BLaER1 treated with 17β-estradiol and CSF1 and Interleukin-3, amounts not matched to agents 10 nM and 100 nM (cell line): Measurements from ENCODE around the gene RFX8.
A peak's percentile ranks its signal among the peaks of the same experiment; 100 is the strongest.

Source experiments
- H3K27ac ChIP-seq, 11 experiments: shearing (Covaris generic); formaldehyde crosslinking; 2 replicates each; pipeline ENCODE4 v1.8.1; 2022
- H3K27me3 ChIP-seq, 11 experiments: shearing (Covaris generic); formaldehyde crosslinking; 2 replicates each; pipeline ENCODE4 v1.8.1; 2022
- H3K36me3 ChIP-seq, 11 experiments: shearing (Covaris generic); formaldehyde crosslinking; 2 replicates each; pipeline ENCODE4 v1.8.1; 2022
- H3K4me1 ChIP-seq, 10 experiments: shearing (Covaris generic); formaldehyde crosslinking; 2 replicates each; pipeline ENCODE4 v1.8.1; 2022
- H3K4me2 ChIP-seq, 11 experiments: shearing (Covaris generic); formaldehyde crosslinking; 2 replicates each; pipeline ENCODE4 v1.8.1; 2022
- H3K4me3 ChIP-seq, 10 experiments: shearing (Covaris generic); formaldehyde crosslinking; 2 replicates each; pipeline ENCODE4 v1.8.1; 2022
- H3K9ac ChIP-seq, 11 experiments: shearing (Covaris generic); formaldehyde crosslinking; 2 replicates each; pipeline ENCODE4 v1.8.1; 2022
- H3K9me3 ChIP-seq, 11 experiments: shearing (Covaris generic); formaldehyde crosslinking; replicated peaks in 1 of 11; 2 replicates each; pipeline ENCODE4 v1.8.1; 2022
- H4K20me1 ChIP-seq, 11 experiments: shearing (Covaris generic); formaldehyde crosslinking; 2 replicates each; pipeline ENCODE4 v1.8.1; 2022
- Cebpa-rat ChIP-seq, 11 experiments: shearing (Covaris generic); IDR thresholded peaks; 2 replicates each; pipeline ENCODE4 v1.8.1; 2022

The RFX8 gene

DNA sequence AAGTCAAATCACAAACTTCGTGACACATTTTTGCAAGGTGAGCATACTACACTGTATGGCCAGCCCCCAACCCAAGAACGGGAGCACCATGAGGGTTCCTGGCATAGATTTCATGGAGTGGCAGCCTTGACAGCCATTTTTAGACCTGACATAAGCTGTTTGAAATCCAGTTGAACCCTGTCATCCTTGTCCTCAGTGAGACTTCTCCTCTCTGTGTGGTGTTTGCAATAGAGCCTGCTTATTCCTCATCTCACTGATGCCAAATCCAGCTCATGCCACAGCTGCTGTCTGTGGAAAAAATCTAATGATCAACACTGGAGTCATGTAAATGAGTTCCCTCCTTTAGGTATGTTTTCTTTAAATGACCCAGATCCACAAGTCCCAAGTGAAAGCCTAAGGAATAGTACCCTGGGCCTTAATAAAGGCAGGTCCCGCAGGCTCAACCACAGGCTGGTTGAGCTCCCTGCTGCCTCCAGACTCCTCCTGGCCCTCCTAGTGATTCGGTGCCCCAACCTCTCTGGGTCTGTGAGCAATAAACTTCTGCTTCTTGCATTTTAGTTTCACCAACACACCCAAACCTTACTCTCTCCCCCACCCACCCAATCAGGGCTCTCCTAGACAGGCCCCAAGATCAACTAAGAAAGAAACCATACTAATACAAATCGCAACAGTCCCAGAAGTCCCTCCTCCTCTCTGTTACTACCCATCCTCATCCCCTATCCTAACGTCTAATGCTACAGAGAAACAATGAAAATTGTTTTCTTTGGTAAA lies 79.2 kb downstream of the RFX8 start:
- H4K20me1 ChIP-seq: peaks cover 0 to 6% (median 0%) of the 10 kb centered on the region in 11 experiments; a peak in 3 of 22 replicates
- H3K9me3 ChIP-seq: peaks cover 0 to 6% (median 0%) of the 10 kb centered on the region in 11 experiments; a peak in 3 of 22 replicates
- H3K36me3 ChIP-seq: peaks cover 0 to 9% (median 0%) of the 10 kb centered on the region in 11 experiments; a peak in 1 of 22 replicates
- H3K27ac ChIP-seq: no peak overlapping the region
- no peak overlapping the region for H3K4me3 ChIP-seq
- no peak overlapping the region for H3K9ac ChIP-seq
- no peak overlapping the region for H3K4me2 ChIP-seq
- peaks cover 0 to 5% (median 0%) of the 10 kb centered on the region in 11 experiments; a peak in 4 of 22 replicates for H3K27me3 ChIP-seq
- H3K4me1 ChIP-seq: peaks cover 18 to 25% (median 19%) of the 10 kb centered on the region in 10 experiments
- no peak for TF ChIP-seq Cebpa-rat (IDR thresholded peaks at IDR 0.05)

DNA sequence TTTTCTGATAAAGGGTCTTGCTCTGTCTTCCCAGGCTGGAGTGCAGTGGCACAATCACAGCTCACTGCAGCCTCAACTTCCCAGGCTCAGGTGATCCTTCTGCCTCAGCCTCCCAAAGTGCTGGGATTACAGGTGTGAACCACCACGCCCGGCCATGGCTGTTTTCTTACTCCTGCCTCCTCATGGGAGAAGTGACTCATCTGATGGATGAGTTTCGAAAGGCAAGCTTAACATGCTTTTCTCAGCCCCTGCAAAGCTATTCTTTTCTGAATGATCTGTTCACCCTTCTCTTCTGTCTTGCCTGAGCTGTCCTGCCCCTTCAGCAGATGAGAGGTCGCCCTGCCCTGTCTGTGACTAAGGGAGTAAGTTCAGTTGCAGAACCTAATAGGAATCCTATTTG lies 86.7 kb downstream of the RFX8 start:
- Histone ChIP-seq H3K27ac (no peak overlapping the region), H3K4me3 (no peak overlapping the region), H4K20me1 (peaks cover 0 to 20% (median 0%) of the 10 kb centered on the region in 11 experiments; a peak in 5 of 22 replicates), H3K4me1 (peaks cover 8 to 20% (median 12%) of the 10 kb centered on the region in 10 experiments; a peak in 16 of 20 replicates), H3K4me2 (peak overlapping the region in 1 of 11 experiments; percentile 33; a peak in 1 of 22 replicates), H3K27me3 (peaks cover 48 to 65% (median 61%) of the 10 kb centered on the region in 11 experiments), H3K9me3 (peaks cover 0 to 20% (median 7%) of the 10 kb centered on the region in 11 experiments; a peak in 12 of 22 replicates), H3K36me3 (no peaks in the 10 kb centered on the region), H3K9ac (no peak overlapping the region)
- TF ChIP-seq Cebpa-rat (IDR thresholded peaks at IDR 0.05): no peak

DNA sequence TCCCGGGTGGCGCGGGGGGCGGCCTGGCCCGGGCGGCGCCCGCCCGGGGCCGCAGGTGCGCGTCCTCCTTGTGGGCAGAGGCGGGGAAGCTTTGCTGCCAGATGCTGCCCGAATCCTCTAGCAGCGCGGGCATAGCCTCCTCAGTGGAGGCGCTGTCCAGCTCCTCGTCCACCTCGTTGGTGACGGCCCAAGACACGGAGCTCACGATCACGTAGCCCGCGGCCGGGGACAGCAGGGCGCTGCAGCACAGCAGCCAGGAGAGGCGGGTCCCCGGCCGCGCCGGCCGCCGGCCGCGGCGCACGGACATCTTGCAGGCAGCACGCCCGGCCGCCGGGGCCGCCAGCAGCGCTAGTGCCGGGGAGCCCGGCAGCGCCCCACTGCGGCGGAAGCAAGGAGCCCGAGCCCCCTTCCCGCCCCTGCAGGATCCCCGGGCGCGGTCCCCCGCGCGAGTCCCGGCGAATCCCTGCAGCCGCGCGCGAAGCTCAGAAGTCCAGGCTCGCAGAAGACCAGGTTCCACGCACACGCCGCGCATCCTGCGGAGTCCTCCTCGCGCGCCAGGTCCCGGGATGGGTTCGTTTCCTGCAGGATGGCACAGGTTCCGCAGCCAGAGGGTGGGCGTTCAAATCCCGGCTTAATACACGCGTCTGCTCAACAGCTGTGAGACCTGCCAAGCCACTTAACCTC lies 87.6 kb downstream of the RFX8 start, which contains the start of gene CREG2:
Gene CREG2 (minus strand): TSS at position 353 of the 684 bp plus-strand sequence. CDS start 46 bp downstream, at position 307.
- no peak within 1 kb of the TSS for H3K9ac ChIP-seq
- peak within 1 kb of the TSS; percentile 35 to 83 (median 54); a peak in 19 of 22 replicates for H3K4me2 ChIP-seq
- H3K27ac ChIP-seq: no peak within 1 kb of the TSS

DNA sequence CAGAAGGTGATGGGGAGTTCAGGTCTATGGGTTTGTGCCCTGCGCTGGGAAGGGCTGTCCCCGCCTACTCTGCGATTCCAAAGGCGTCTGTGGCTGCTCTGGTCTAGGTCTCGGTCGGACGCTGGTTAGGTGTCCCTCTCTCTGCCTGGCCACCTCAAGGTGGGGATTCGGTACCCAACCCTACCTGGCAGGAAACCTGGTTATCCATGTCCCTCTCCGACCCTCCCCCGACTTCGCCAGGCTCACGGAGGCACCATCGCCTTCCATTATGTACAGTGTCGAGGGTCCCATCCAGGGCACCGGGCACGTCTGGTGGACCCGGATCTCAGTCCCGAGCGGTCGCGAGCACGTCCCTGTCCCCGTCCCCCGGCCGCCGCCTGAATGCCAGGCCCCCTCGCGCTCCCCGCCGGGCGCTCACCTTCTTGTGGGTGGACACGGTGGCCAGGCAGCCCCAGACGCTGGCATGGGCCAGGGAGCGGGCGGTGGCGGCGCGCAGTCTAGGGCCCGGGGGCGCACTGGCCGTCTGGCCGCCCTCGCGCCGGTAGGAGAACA lies 88.2 kb downstream of the RFX8 start:
- Histone ChIP-seq H3K4me2 (peak overlapping the region; percentile 35 to 83 (median 54); a peak in 19 of 22 replicates), H3K9ac (no peak overlapping the region), H3K36me3 (no peaks in the 10 kb centered on the region), H3K4me1 (peaks cover 14 to 27% (median 20%) of the 10 kb centered on the region in 10 experiments), H3K27me3 (peaks cover 48 to 65% (median 61%) of the 10 kb centered on the region in 11 experiments), H3K9me3 (peaks cover 0 to 20% (median 7%) of the 10 kb centered on the region in 11 experiments; a peak in 12 of 22 replicates), H3K4me3 (peak overlapping the region in 9 of 10 experiments; percentile 10 to 56 (median 36); a peak in 14 of 20 replicates), H3K27ac (no peak overlapping the region), H4K20me1 (peaks cover 0 to 20% (median 0%) of the 10 kb centered on the region in 11 experiments; a peak in 5 of 22 replicates)
- no peak for TF ChIP-seq Cebpa-rat (IDR thresholded peaks at IDR 0.05)

More for the DNA sequence above, 87.6 kb downstream of the RFX8 start, which contains the start of gene CREG2:
- Histone ChIP-seq H4K20me1 (peaks cover 0 to 20% (median 0%) of the 10 kb centered on the region in 11 experiments; a peak in 5 of 22 replicates), H3K4me3 (peak within 1 kb of the TSS in 9 of 10 experiments; percentile 10 to 56 (median 36); a peak in 14 of 20 replicates), H3K27me3 (peaks cover 48 to 65% (median 61%) of the 10 kb centered on the region in 11 experiments), H3K4me1 (peaks cover 8 to 20% (median 16%) of the 10 kb centered on the region in 10 experiments; a peak in 18 of 20 replicates), H3K9me3 (peaks cover 0 to 20% (median 7%) of the 10 kb centered on the region in 11 experiments; a peak in 12 of 22 replicates), H3K36me3 (no peaks in the 10 kb centered on the region)
- no peak for TF ChIP-seq Cebpa-rat (IDR thresholded peaks at IDR 0.05)

DNA sequence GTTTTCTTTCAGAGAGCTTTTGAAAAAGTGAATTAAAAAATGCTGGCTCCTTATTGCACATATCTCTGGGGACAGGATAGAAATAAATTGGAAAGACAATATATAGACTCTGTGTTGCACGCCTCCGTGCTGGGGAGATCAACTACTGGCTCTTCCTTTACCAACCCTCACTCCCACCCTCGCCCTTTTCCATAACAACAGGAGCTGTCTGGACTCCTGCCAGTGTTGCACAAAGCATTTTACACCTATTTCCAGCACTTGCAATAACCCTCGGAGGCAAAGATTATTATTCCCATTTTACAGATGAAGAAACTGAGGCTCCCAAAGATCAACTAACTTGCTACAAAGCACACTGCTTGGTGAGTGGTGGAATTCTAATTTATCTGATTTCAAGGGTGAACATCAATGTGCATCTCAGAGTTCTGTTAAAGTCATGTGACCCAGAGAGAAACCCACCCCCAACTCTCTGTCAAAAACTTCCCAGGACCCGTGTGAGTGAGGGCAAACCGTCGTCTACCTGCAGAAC lies 91.8 kb downstream of the RFX8 start:
- Histone ChIP-seq H3K27me3 (peaks cover 30 to 45% (median 39%) of the 10 kb centered on the region in 11 experiments), H3K36me3 (no peaks in the 10 kb centered on the region), H3K4me3 (no peak overlapping the region), H4K20me1 (peaks cover 0 to 15% (median 0%) of the 10 kb centered on the region in 11 experiments; a peak in 5 of 22 replicates), H3K9me3 (peaks cover 0 to 17% (median 7%) of the 10 kb centered on the region in 11 experiments; a peak in 12 of 22 replicates), H3K4me1 (peaks cover 32 to 53% (median 39%) of the 10 kb centered on the region in 10 experiments), H3K4me2 (no peak overlapping the region), H3K9ac (no peak overlapping the region), H3K27ac (no peak overlapping the region)
- no peak for TF ChIP-seq Cebpa-rat (IDR thresholded peaks at IDR 0.05)

DNA sequence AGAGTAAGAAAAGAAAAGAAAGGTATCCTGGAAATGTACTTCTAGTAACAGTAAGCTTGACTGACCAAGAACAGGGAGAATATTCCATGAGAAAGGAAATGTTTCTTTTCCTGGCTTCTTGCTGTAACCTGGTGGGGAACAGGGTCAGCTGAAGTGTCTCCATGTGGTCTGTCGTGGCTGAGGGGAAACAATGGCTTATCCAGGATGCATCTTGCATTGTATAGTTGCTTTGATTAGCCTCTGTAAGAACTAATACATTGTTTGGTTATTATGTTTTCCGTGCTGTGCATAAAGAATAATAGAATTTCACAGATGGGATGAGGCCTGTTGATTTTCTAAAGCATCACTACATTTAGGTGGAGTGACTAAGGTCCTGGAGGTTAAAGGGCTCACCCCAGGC lies 92.5 kb downstream of the RFX8 start:
- Histone ChIP-seq H3K27me3 (peaks cover 23 to 38% (median 33%) of the 10 kb centered on the region in 11 experiments), H3K36me3 (no peaks in the 10 kb centered on the region), H3K4me3 (no peak overlapping the region), H3K27ac (no peak overlapping the region), H3K9ac (no peak overlapping the region), H3K9me3 (peaks cover 0 to 11% (median 3%) of the 10 kb centered on the region in 11 experiments; a peak in 10 of 22 replicates), H3K4me2 (peak overlapping the region in 5 of 11 experiments; percentile 69 to 86 (median 73); a peak in 4 of 22 replicates), H4K20me1 (peaks cover 0 to 9% (median 0%) of the 10 kb centered on the region in 11 experiments; a peak in 5 of 22 replicates), H3K4me1 (peaks cover 30 to 49% (median 37%) of the 10 kb centered on the region in 10 experiments)
- TF ChIP-seq Cebpa-rat (IDR thresholded peaks at IDR 0.05): no peak

DNA sequence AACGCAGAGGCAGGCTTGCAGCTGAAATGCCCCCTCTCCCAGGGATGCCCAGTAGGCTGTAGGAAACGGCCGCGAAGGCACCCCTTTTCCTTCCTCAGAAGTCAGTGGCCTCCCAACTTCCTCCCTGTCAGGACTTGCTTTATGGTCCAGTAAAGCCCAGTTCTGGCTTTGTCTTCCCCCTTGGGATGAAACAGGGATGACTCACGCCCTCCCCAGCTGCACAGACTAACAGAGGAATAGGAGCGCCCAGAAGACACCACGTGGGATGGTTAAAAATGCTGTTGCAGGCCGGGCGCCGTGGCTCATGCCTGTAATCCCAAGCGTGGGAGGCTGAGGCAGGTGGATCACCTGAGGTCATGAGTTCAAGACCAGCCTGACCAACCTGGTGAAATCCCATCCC lies 94.5 kb downstream of the RFX8 start:
- Histone ChIP-seq H3K4me2 (peak overlapping the region; percentile 55 to 86 (median 73)), H3K4me3 (no peak overlapping the region), H3K36me3 (no peaks in the 10 kb centered on the region)

DNA sequence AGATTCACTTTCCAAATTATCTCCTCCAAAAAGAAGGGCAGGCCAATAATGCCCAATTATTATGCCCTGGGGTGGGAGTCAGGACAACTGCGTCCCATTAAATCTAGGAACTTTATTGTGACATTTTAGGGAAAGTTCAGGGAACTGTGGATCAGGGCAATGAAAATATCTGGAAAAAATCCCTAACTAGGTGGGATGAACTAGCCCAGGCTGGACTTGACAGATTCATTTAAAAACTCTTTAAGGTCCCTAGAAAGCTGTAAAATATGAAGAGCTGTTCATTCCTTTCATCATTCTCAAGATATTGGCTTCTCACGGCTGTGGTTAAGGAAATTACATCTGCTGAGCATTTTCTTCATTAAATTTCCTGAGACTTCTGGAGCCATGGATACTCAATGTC lies 95.8 kb downstream of the RFX8 start:
- Histone ChIP-seq H3K4me3 (no peak overlapping the region), H3K4me2 (peak overlapping the region in 4 of 11 experiments; percentile 16 to 76 (median 64); a peak in 4 of 22 replicates), H3K36me3 (no peaks in the 10 kb centered on the region), H3K9me3 (no peaks in the 10 kb centered on the region), H4K20me1 (no peaks in the 10 kb centered on the region), H3K27me3 (peaks cover 0 to 5% (median 0%) of the 10 kb centered on the region in 11 experiments; a peak in 3 of 22 replicates), H3K4me1 (peaks cover 28 to 59% (median 52%) of the 10 kb centered on the region in 10 experiments), H3K9ac (no peak overlapping the region), H3K27ac (peak overlapping the region in 1 of 11 experiments; percentile 58; a peak in 2 of 22 replicates)
- TF ChIP-seq Cebpa-rat (IDR thresholded peaks at IDR 0.05): no peak

More for the DNA sequence above, 94.5 kb downstream of the RFX8 start:
- TF ChIP-seq Cebpa-rat (IDR thresholded peaks at IDR 0.05): no peak
- peak overlapping the region in 2 of 11 experiments; percentile 8 to 53; a peak in 1 of 22 replicates for H3K9ac ChIP-seq
- H3K27ac ChIP-seq: peak overlapping the region in 7 of 11 experiments; percentile 9 to 61 (median 25); a peak in 9 of 22 replicates
- peaks cover 28 to 50% (median 45%) of the 10 kb centered on the region in 10 experiments for H3K4me1 ChIP-seq
- H4K20me1 ChIP-seq: no peaks in the 10 kb centered on the region
- H3K9me3 ChIP-seq: no peaks in the 10 kb centered on the region
- peaks cover 3 to 18% (median 12%) of the 10 kb centered on the region in 11 experiments for H3K27me3 ChIP-seq
